ENCODE results near the gene SLC20A1.

Gene SLC20A1

GRCh38 chr2:112712465-112712864 lies 66.7 kb downstream of the SLC20A1 start:
- DNase-seq, result no peak

GRCh38 chr2:112712903-112713584 lies 67.3 kb downstream of the SLC20A1 start:
- no peak for DNase-seq

All from NCI-H1417 (cell line).